DND-41 (cell line): Measurements from ENCODE around the gene SYNDIG1L.

Source experiments
- CTCF ChIP-seq: IDR thresholded peaks from 2 replicates; pipeline ENCODE4 v1.5.1; 2012; ENCODE audit warnings: borderline replicate concordance, low read length, moderate library complexity, mild to moderate bottlenecking; ENCODE audit not compliant: poor library complexity, severe bottlenecking; ENCODE audit errors: extremely low read depth
- EZH2 ChIP-seq: IDR thresholded peaks from 3 replicates; pipeline ENCODE4 v1.6.1; 2012; ENCODE audit warnings: borderline replicate concordance, low read depth, mild to moderate bottlenecking, moderate library complexity, low read length, inconsistent platforms; ENCODE audit not compliant: severe bottlenecking

- no peak for TF ChIP-seq CTCF
- TF ChIP-seq EZH2: no peak
These were observed 12.4 kb upstream of the SYNDIG1L start for GRCh38 chr14:74438351-74438915.
